ENCODE data around the gene RABGAP1L. TPM values are rescaled to one million over a fixed set of nuclear protein-coding genes. Genes with fewer than 3 reads are reported as not detected.

The RABGAP1L gene
- total and polyA plus RNA-seq, 2 donors (not counting 3 experiments of a cell fraction or from before 2014, with no cell fraction given), result 6.4 to 22.2 TPM

GRCh38 chr1:174726880-174727585, 567.7 kb downstream of the RABGAP1L start:
- intact Hi-C loops (cut with micrococcal nuclease) (loop anchor here (1.0 kb wide), 1 partner anchor 465 kb away; no protein-coding TSS in a partner anchor), dilution Hi-C loops (cut with MboI; ENCODE audit: extremely low pct_ligation_motif_present, low sequenced_read_pairs) (loop anchor here (10.0 kb wide), 1 partner anchor 462 kb away; no protein-coding TSS in a partner anchor)
- TF ChIP-seq CTCF (IDR thresholded peaks at IDR 0.05; ENCODE audit: extremely low read depth in 1 of 2, insufficient read depth in 1 of 2, low read depth in 1 of 2, low read length in 2 of 2) (no peak), MAX (IDR thresholded peaks at IDR 0.05; ENCODE audit: insufficient read depth, insufficient read length) (no peak), POLR2AphosphoS5 (IDR thresholded peaks at IDR 0.05; ENCODE audit: insufficient read depth, low read depth, low read length) (no peak), JUN (IDR thresholded peaks at IDR 0.05; ENCODE audit: borderline replicate concordance, insufficient read depth, insufficient read length, low read depth) (no peak), GATA2 (IDR thresholded peaks at IDR 0.05; ENCODE audit: insufficient read depth, insufficient read length, low read depth, low read length) (no peak), FOS (IDR thresholded peaks at IDR 0.05; ENCODE audit: borderline replicate concordance, insufficient read depth, low read length) (no peak), MYC (IDR thresholded peaks at IDR 0.05; ENCODE audit: low read depth, low read length) (no peak), POLR2A (IDR thresholded peaks at IDR 0.05; ENCODE audit: low read depth, low read length) (no peak), EZH2 (IDR thresholded peaks at IDR 0.05; ENCODE audit: borderline replicate concordance, low read depth, low read length, severe bottlenecking) (no peak)
- Histone ChIP-seq H3K9me3 (replicated peaks; ENCODE audit: control insufficient read depth, insufficient read depth, low read length) (no peaks in the 10 kb centered on the region), H3K27me3 (ENCODE audit: control insufficient read depth in 2 of 2, insufficient read depth in 2 of 2, low read length in 2 of 2) (no peaks in the 10 kb centered on the region), H3K4me2 (ENCODE audit: insufficient read depth, low read length) (no peak overlapping the region), H2AFZ (ENCODE audit: low read depth, low read length) (no peak overlapping the region), H3K9ac (replicated peaks; ENCODE audit: extremely low read depth, insufficient read depth, low read length) (no peak overlapping the region), H3K9me1 (replicated peaks; ENCODE audit: control insufficient read depth, extremely low read depth, insufficient read depth, low read length) (no peaks in the 10 kb centered on the region), H3K27ac (ENCODE audit: insufficient read depth, low read depth, low read length) (no peak overlapping the region), H4K20me1 (replicated peaks; ENCODE audit: control insufficient read depth, extremely low read depth, insufficient read depth, low read length) (no peaks in the 10 kb centered on the region), H3K79me2 (ENCODE audit: control insufficient read depth, insufficient read depth, low read length) (no peaks in the 10 kb centered on the region), H3K36me3 (ENCODE audit: control insufficient read depth in 2 of 2, extremely low read depth in 1 of 2, insufficient read depth in 2 of 2, low read length in 2 of 2) (no peaks in the 10 kb centered on the region), H3K4me1 (ENCODE audit: control insufficient read depth, extremely low read depth, insufficient read depth, low read length) (no peaks in the 10 kb centered on the region), H3K4me3 (replicated peaks in 1 of 3; ENCODE audit: insufficient read depth in 1 of 3, low read depth in 1 of 3, low read length in 3 of 3) (no peak overlapping the region)
- CTCF ChIA-PET, result interaction anchor here (0.8 to 7.0 kb wide), 24 partner anchors 8 to 1984 kb away, joined by 3 to 378 read pairs (median 6); no protein-coding TSS in a partner anchor
- peak; percentile 8 for FAIRE-seq
- no TSS peak for BruUV-seq (replicated peaks)
- POLR2A ChIA-PET, result no interaction called here
- DNase-seq (ENCODE audit: low read depth, low spot score), result no peak

All from endothelial cell of umbilical vein (primary cell).